HepG2 (cell line): Measurements from ENCODE around the gene NR2C1. TPM values are rescaled to one million over a fixed set of nuclear protein-coding genes. Genes with fewer than 3 reads are reported as not detected.

Source experiments
- EEA1 ChIP-seq: sonication (generic); formaldehyde crosslinking; IDR thresholded peaks from 2 replicates; pipeline ENCODE4 v1.5.1; 2020; ENCODE audit warnings: mild to moderate bottlenecking, missing genetic modification reagents, borderline replicate concordance
- EHMT2 ChIP-seq: fragments of 200-600 bp; sonication (generic); IDR thresholded peaks from 2 replicates; pipeline ENCODE4 v1.7.0; 2017; ENCODE audit warnings: antibody characterized with exemption, low read depth, low read length, borderline replicate concordance
- ELF3 ChIP-seq: IDR thresholded peaks from 2 replicates; pipeline ENCODE4 v1.6.1; 2016; ENCODE audit warnings: missing genetic modification reagents, missing compliant biosample characterization
- ETV6 ChIP-seq: sonication (generic); formaldehyde crosslinking; conservative IDR thresholded peaks from 2 replicates; pipeline ENCODE4 v1.4.0; 2020; ENCODE audit warnings: missing genetic modification reagents
- HES4 ChIP-seq: sonication (generic); formaldehyde crosslinking; IDR thresholded peaks from 2 replicates; pipeline ENCODE4 v1.9.0; 2021; ENCODE audit warnings: mild to moderate bottlenecking, missing genetic modification reagents, borderline replicate concordance
- HOMEZ ChIP-seq: IDR thresholded peaks from 2 replicates; pipeline ENCODE4 v1.6.1; 2016; ENCODE audit warnings: low read depth
- NR2F6 ChIP-seq, 2 experiments: IDR thresholded peaks; 2 replicates each; pipeline ENCODE4 v1.6.1; 2016; ENCODE audit warnings: antibody characterized with exemption in 1 of 2, mild to moderate bottlenecking in 1 of 2
- RBM39 ChIP-seq: fragments of 200-400 bp; formaldehyde crosslinking; IDR thresholded peaks from one replicate; pipeline ENCODE4 v1.6.1; 2018; ENCODE audit warnings: antibody characterized with exemption, mild to moderate bottlenecking, low read depth, low read length; ENCODE audit not compliant: poor library complexity, severe bottlenecking
- RERE ChIP-seq: IDR thresholded peaks from 2 replicates; pipeline ENCODE4 v1.6.1; 2016; ENCODE audit warnings: low read depth, missing genetic modification reagents, missing compliant biosample characterization
- SIX4 ChIP-seq: sonication (generic); formaldehyde crosslinking; IDR thresholded peaks from 2 replicates; pipeline ENCODE4 v1.4.0; 2020; ENCODE audit warnings: missing genetic modification reagents
- TAF1 ChIP-seq: sonication (generic); formaldehyde crosslinking; IDR thresholded peaks from 2 replicates; pipeline ENCODE4 v1.4.0; 2020; ENCODE audit warnings: missing genetic modification reagents
- TAF15 ChIP-seq: fragments of 200-400 bp; formaldehyde crosslinking; IDR thresholded peaks from one replicate; pipeline ENCODE4 v1.6.1; 2018; ENCODE audit warnings: mild to moderate bottlenecking, low read depth, low read length; ENCODE audit not compliant: poor library complexity, severe bottlenecking
- TEAD3 ChIP-seq: optimal IDR thresholded peaks from 2 replicates; pipeline ENCODE3; 2016; ENCODE audit warnings: borderline replicate concordance
- WIZ ChIP-seq: sonication (generic); formaldehyde crosslinking; IDR thresholded peaks from 2 replicates; pipeline ENCODE4 v1.5.1; 2020; ENCODE audit warnings: mild to moderate bottlenecking, missing genetic modification reagents
- ZIK1 ChIP-seq: sonication (generic); formaldehyde crosslinking; IDR thresholded peaks from 2 replicates; pipeline ENCODE4 v1.5.0; 2020; ENCODE audit warnings: mild to moderate bottlenecking, low read depth, missing genetic modification reagents, borderline replicate concordance
- ZMAT3 ChIP-seq: sonication (generic); formaldehyde crosslinking; conservative IDR thresholded peaks from 2 replicates; pipeline ENCODE4 v1.7.0; 2021; ENCODE audit warnings: missing genetic modification reagents
- ZNF253 ChIP-seq: sonication (generic); formaldehyde crosslinking; IDR thresholded peaks from 2 replicates; pipeline ENCODE4 v1.8.0; 2022; ENCODE audit warnings: mild to moderate bottlenecking, missing genetic modification reagents, borderline replicate concordance
- ZNF34 ChIP-seq: sonication (generic); formaldehyde crosslinking; IDR thresholded peaks from 2 replicates; pipeline ENCODE4 v1.4.0; 2020; ENCODE audit warnings: mild to moderate bottlenecking, missing genetic modification reagents, borderline replicate concordance
- ZNF501 ChIP-seq: sonication (generic); formaldehyde crosslinking; IDR thresholded peaks from 2 replicates; pipeline ENCODE4 v1.5.1; 2020; ENCODE audit warnings: mild to moderate bottlenecking, moderate library complexity, missing genetic modification reagents
- ZNF572 ChIP-seq: sonication (generic); formaldehyde crosslinking; IDR thresholded peaks from 2 replicates; pipeline ENCODE4 v1.5.1; 2020; ENCODE audit warnings: mild to moderate bottlenecking, missing genetic modification reagents
- ZNF775 ChIP-seq: sonication (generic); formaldehyde crosslinking; IDR thresholded peaks from 2 replicates; pipeline ENCODE4 v1.4.0; 2020; ENCODE audit warnings: missing genetic modification reagents, mild to moderate bottlenecking, moderate library complexity, borderline replicate concordance
- polyA plus RNA-seq, 8 experiments: library from polyadenylated mRNA; depleted of rRNA in 3 of 8; stranded (reverse) in 7 of 8; unstranded in 1 of 8; fragments of >200 nt; fragmentation: Illumina TruSeq in 4 of 8; extraction: Trizol in 4 of 8; gene quantifications; 2 replicates each; pipeline versions ENCODE4 v1.2.1 to v1.2.3, GENCODE V29; 2011 to 2016; ENCODE audit warnings: low read depth in 4 of 8, missing spikeins in 1 of 8, mixed read lengths in 1 of 8; ENCODE audit not compliant: insufficient read depth in 1 of 8
- total RNA-seq, 5 experiments: library from RNA; depleted of rRNA; stranded (reverse); fragments of >200 nt; fragmentation: Illumina TruSeq; extraction: Trizol; gene quantifications; 2 replicates each; pipeline ENCODE4 v1.2.3, GENCODE V29; 2016; ENCODE audit warnings: low read depth in 1 of 5

The NR2C1 gene
- total and polyA plus RNA-seq, 2 of the 13 experiments (the other 11 are each of a cell fraction or from before 2014, with no cell fraction given): 38.0 to 70.8 TPM

DNA sequence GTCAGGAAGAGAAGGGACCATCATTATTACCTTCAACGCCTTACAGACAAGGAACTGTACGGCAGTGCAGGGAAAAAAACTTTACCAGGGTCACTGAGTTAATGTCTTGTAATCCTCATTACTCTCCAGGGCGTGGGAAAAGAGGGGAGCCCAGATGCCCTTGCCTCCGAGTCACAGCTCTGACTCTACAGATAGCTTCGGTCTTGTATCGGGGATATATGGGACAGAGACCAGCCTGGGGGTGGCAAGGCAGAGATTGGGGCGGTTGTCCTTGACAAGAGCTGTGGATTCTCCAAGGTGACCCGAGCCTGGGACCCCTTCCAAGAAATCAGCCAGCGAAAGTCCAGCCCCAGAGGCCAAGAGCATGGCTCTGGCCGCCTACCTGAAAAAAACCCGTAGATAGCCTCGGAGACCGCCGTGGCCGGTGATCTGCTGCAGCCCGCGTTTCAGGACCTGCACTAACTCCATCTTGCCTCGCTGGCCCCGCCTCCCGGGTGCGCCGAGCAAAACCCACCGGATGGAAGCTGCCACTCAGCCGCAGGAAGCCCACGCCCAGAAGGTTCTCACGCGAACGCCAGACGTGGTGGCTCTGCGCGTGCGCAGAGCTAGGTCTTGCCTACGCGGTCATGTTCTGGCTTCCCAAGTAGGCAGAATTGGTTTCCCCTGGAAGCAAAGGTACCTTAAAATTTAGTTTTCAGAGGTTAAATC, 70.1 kb downstream of the NR2C1 start, which contains the start of gene NDUFA12 (continued):
- peak; percentile 77 for TF ChIP-seq RBM39
- no peak; the same call in 1 of the 2 replicates for TF ChIP-seq EEA1 (CRISPR knock-in tag)
- peak; percentile 49; the same call in 1 of the 2 replicates for TF ChIP-seq SIX4 (CRISPR knock-in tag)
- no peak for TF ChIP-seq NR2F6 (IDR thresholded peaks at IDR 0.05)
- peak; percentile 52; the same call in 1 of the 2 replicates for TF ChIP-seq NR2F6 (CRISPR knock-in tag; IDR thresholded peaks at IDR 0.05)
- peak; percentile 66; the same call in 1 of the 2 replicates for TF ChIP-seq ELF3
- TF ChIP-seq ZNF34 (CRISPR knock-in tag): no peak; the same call in 1 of the 2 replicates
- TF ChIP-seq ZIK1 (CRISPR knock-in tag): peak; percentile 92; the same call in 1 of the 2 replicates
- no peak for TF ChIP-seq TAF15
- peak; percentile 62; the same call in 1 of the 2 replicates for TF ChIP-seq ETV6 (CRISPR knock-in tag)
- TF ChIP-seq ZNF775 (CRISPR knock-in tag): 0 out of 2 replicates have a peak, but pooled peaks have one; percentile 24
- no peak for TF ChIP-seq WIZ (CRISPR knock-in tag)
- TF ChIP-seq HOMEZ (CRISPR knock-in tag): peak; percentile 88; the same call in 1 of the 2 replicates
- peak; percentile 76 for TF ChIP-seq TEAD3 (CRISPR knock-in tag)
- TF ChIP-seq ZNF501 (CRISPR knock-in tag): peak; percentile 90
- TF ChIP-seq ZNF253 (CRISPR knock-in tag): no peak
- TF ChIP-seq ZNF572 (CRISPR knock-in tag): peak; percentile 72; the same call in 1 of the 2 replicates
- TF ChIP-seq TAF1 (CRISPR knock-in tag): peak; percentile 98
- peak; percentile 51; the same call in 1 of the 2 replicates for TF ChIP-seq RERE (CRISPR knock-in tag)
- no peak; the same call in 1 of the 2 replicates for TF ChIP-seq HES4 (CRISPR knock-in tag)
- peak; percentile 86; the same call in 1 of the 2 replicates for TF ChIP-seq ZMAT3 (CRISPR knock-in tag)
- no peak for TF ChIP-seq EHMT2
